AG04450 (cell line): ENCODE data around the gene IPO4. TPM values are rescaled to one million over a fixed set of nuclear protein-coding genes. Genes with fewer than 3 reads are reported as not detected.
"Not testable (repeated sequence)": the region's sequence is repeated elsewhere in the genome, so short reads cannot be mapped to it uniquely, and the experiment has no call there.

Experiments
- CTCF ChIA-PET: fragments of 300-600, 350-600 bp; formaldehyde crosslinking; extraction: SDS; loops from one replicate; lab custom pipeline; 2022; ENCODE audit warnings: antibody characterized with exemption, inconsistent platforms; lab: Charles Lee
- POLR2A ChIA-PET: fragments of 350-600 bp; formaldehyde crosslinking; extraction: SDS; loops from one replicate; lab custom pipeline; 2021; ENCODE audit warnings: antibody characterized with exemption, inconsistent platforms; lab: Yijun Ruan, JAX
- DNase-seq: peaks from one replicate; pipeline ENCODE4 v3.0.0-alpha.2; 2011; ENCODE audit warnings: low read depth, low spot score
- H3K27ac ChIP-seq: one replicate; pipeline ENCODE4 v1.5.1; 2012; ENCODE audit warnings: low read depth, low read length, control low read depth
- H3K27me3 ChIP-seq: one replicate; pipeline ENCODE4 v1.6.0; 2012; ENCODE audit warnings: low read length; ENCODE audit not compliant: control insufficient read depth, insufficient read depth
- H3K4me3 ChIP-seq: 2 replicates; pipeline ENCODE4 v1.5.1; 2011; ENCODE audit warnings: mild to moderate bottlenecking, low read depth, low read length, control low read depth
- H3K9me3 ChIP-seq: 2 replicates; pipeline ENCODE4 v1.5.1; 2012; ENCODE audit warnings: low read length; ENCODE audit not compliant: control insufficient read depth, insufficient read depth
- polyA plus RNA-seq: library from polyadenylated mRNA; depleted of rRNA; stranded (reverse); fragments of >200 nt; gene quantifications from 2 replicates; pipeline ENCODE4 v1.2.3, GENCODE V29; 2011
- TF ChIP-seq, protein P1 (sequence below): IDR thresholded peaks from 2 replicates; pipeline ENCODE4 v1.5.1; 2011; ENCODE audit warnings: low read depth, low read length, control low read depth, inconsistent platforms

Gene IPO4
- polyA plus RNA-seq, 1 experiment = 15.2 TPM

GRCh38 chr14:24207625-24208024 is 19.0 kb upstream of the IPO4 start:
- CTCF ChIA-PET = no interaction called here

GRCh38 chr14:24207104-24207551 is 18.5 kb upstream of the IPO4 start:
- DNase-seq = no peak
- Histone ChIP-seq H3K4me3 (no peak overlapping the region), H3K27ac (no peak overlapping the region), H3K27me3 (no peaks in the 10 kb centered on the region), H3K9me3 (no peaks in the 10 kb centered on the region)
- POLR2A ChIA-PET = no interaction called here
- TF ChIP-seq, protein P1, sequence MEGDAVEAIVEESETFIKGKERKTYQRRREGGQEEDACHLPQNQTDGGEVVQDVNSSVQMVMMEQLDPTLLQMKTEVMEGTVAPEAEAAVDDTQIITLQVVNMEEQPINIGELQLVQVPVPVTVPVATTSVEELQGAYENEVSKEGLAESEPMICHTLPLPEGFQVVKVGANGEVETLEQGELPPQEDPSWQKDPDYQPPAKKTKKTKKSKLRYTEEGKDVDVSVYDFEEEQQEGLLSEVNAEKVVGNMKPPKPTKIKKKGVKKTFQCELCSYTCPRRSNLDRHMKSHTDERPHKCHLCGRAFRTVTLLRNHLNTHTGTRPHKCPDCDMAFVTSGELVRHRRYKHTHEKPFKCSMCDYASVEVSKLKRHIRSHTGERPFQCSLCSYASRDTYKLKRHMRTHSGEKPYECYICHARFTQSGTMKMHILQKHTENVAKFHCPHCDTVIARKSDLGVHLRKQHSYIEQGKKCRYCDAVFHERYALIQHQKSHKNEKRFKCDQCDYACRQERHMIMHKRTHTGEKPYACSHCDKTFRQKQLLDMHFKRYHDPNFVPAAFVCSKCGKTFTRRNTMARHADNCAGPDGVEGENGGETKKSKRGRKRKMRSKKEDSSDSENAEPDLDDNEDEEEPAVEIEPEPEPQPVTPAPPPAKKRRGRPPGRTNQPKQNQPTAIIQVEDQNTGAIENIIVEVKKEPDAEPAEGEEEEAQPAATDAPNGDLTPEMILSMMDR = no peak
- CTCF ChIA-PET = no interaction called here

More at GRCh38 chr14:24207625-24208024, 19.0 kb upstream of the IPO4 start:
- DNase-seq = no peak
- POLR2A ChIA-PET = no interaction called here
- TF ChIP-seq, protein P1 = no peak
- Histone ChIP-seq H3K27me3 (no peaks in the 10 kb centered on the region), H3K27ac (no peak overlapping the region), H3K4me3 (no peak overlapping the region), H3K9me3 (no peaks in the 10 kb centered on the region)

DNA sequence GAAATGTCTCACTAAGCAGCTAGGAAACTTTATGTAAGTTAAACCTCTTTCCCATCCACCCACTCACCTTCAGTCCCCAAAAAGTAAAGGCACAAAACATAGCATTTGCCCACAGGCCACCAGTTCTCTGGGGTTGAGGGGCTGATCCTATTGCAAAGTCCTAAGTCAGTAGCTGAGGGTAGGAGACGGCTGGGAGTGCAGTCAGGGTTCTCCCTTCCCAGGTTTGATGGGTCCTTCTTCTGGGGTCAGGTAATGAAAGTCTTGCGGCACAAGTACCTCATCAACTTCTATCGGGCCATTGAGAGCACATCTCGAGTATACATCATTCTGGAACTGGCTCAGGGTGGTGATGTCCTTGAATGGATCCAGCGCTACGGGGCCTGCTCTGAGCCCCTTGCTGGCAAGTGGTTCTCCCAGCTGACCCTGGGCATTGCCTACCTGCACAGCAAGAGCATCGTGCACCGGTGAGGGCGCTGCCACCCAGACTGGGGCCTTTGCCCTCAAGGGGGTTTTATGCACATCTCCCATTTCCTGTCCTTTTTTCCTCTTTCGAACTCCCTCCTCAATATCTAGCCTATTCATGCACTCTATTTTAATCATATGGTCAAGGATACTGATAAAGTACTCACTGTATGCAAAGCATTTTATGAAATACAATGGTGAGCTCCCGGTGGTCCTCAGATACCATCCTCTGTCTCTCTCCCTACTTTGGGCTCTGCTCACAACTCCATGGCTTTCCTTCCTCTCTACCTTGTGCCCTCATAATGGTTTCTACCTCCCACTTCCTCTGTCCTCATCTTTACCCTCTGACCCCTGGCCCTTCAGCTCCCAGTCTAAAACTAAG is 17.9 kb upstream of the IPO4 start:
- TF ChIP-seq, protein P1 = no peak
- ChIA-PET CTCF (no interaction called here), POLR2A (no interaction called here)

DNA sequence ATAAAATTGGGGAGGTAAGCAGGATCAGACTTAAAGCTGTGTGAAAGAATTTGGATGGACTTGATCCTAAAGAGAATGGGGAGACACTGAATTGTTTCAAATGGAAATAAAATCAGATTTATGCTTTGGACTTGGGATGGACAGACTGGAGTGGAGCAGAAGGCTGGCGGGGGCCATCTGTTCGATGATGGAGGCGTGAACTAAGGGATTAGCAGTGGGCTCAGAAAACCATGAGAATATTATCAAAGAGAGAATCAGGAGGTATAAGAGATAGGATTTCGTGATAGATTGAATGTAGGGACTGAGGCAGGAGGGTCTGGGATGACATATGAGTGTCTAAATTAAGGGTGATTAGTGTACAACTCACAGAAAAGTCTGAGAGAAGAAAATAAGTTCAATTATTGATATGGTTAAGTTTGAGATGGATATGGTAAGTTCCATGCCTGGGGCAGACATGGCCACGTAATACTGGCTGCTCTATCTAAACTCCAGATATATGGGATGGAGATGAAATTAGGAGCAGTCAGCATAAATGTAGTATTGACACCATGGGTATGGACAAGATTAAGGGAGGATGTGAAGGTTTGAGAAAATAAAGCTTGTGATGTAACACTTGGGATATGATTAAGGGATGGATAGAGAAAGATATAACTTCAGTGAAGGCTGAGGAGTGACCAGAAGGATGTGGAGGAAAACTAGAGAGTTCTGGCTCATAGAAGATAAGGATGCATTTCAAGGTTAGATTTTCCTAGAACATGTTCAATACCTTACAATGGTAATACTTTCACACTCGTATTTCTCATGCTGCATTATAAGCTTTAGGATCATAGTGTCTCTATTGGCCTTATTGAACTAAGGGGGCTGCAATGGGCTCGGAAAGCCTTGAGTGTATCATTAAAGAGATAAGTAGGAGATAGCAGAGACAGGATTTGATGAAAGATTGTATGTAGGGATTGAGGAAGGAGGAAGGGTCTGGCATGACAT is 15.8 kb upstream of the IPO4 start:
- H3K4me3 ChIP-seq = no peak overlapping the region
- peaks cover 5% of the 10 kb centered on the region for H3K9me3 ChIP-seq
- ChIA-PET CTCF (interaction anchor here (0.6 to 0.9 kb wide), 3 partner anchors 66 to 102 kb away, joined by 3 to 4 read pairs (median 3); partner anchors contain the start of gene RABGGTA), POLR2A (interaction anchor here (0.7 kb wide), 1 partner anchor 90 kb away, joined by 3 read pairs; the partner anchor contains the start of genes DCAF11 and NRL)
- no peak overlapping the region for H3K27ac ChIP-seq
- H3K27me3 ChIP-seq = no peaks in the 10 kb centered on the region
- DNase-seq = no peak
- TF ChIP-seq, protein P1 = no peak

More for the DNA sequence above, 17.9 kb upstream of the IPO4 start:
- Histone ChIP-seq H3K4me3 (no peak overlapping the region), H3K27me3 (no peaks in the 10 kb centered on the region), H3K9me3 (peaks cover 3% of the 10 kb centered on the region), H3K27ac (no peak overlapping the region)
- no peak for DNase-seq

GRCh38 chr14:24203249-24203886 is 14.8 kb upstream of the IPO4 start:
- DNase-seq, H3K27me3 ChIP-seq, H3K9me3 ChIP-seq, H3K27ac ChIP-seq, H3K4me3 ChIP-seq, POLR2A ChIA-PET: not testable (repeated sequence)
- CTCF ChIA-PET = interaction anchor here (0.6 to 0.9 kb wide), 2 partner anchors 10 to 68 kb away, joined by 3 read pairs; partner anchors contain the start of genes CHMP4A and RABGGTA

DNA sequence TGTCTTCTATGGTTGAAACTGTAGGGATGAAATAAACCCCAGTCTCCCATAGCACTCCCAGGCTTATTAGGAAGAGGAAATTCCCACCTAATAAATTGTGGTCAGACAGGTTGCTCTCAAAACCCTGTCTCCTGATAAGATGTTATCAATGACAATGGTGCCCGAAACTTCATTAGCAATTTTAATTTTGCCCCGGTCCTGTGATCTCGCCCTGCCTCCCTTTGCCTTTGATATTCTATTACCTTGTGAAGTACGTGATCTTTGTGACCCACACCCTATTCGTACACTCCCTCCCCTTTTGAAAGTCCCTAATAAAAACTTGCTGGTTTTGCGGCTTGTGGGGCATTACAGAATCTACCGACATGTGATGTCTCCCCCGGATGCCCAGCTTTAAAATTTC is 13.9 kb upstream of the IPO4 start:
- H3K27ac ChIP-seq, H3K27me3 ChIP-seq, H3K9me3 ChIP-seq, POLR2A ChIA-PET, DNase-seq, CTCF ChIA-PET, H3K4me3 ChIP-seq: not testable (repeated sequence)
